PC-9 (cell line): ENCODE data around the gene RALGAPA2. TPM values are rescaled to one million over a fixed set of nuclear protein-coding genes. Genes with fewer than 3 reads are reported as not detected.

ENCODE experiments used
- BruUV-seq: library from RNA; stranded (reverse); fragments of 400-500 nt; replicated peaks from 2 replicates; lab custom pipeline; 2021; lab: Mats Ljungman, UMichigan
- CTCF ChIA-PET: fragments of 300-600 bp; sonication (Branson Sonifier 250); formaldehyde crosslinking; loops from one replicate; lab custom pipeline; 2022; ENCODE audit warnings: antibody characterized with exemption; lab: Charles Lee
- POLR2A ChIA-PET: fragments of 300-600 bp; sonication (Branson Sonifier 250); formaldehyde crosslinking; loops from one replicate; lab custom pipeline; 2022; ENCODE audit warnings: antibody characterized with exemption; ENCODE audit not compliant: unreplicated experiment; lab: Charles Lee
- DNase-seq, 2 experiments: peaks; one replicate each; pipeline versions ENCODE4 v3.0.0 to v3.0.0-alpha.2; 2015 to 2022; ENCODE audit warnings: mixed read lengths in 1 of 2
- H2AFZ ChIP-seq: fragments of 200-600 bp; sonication (generic); 2 replicates; pipeline ENCODE4 v1.8.1; 2017; ENCODE audit warnings: antibody characterized with exemption
- H3F3A ChIP-seq: fragments of 200-600 bp; sonication (generic); 2 replicates; pipeline ENCODE4 v1.8.1; 2017; ENCODE audit warnings: antibody characterized with exemption, mild to moderate bottlenecking, low read depth; ENCODE audit not compliant: insufficient read depth
- H3K27ac ChIP-seq: fragments of 200-600 bp; sonication (generic); 2 replicates; pipeline ENCODE4 v1.6.1; 2016; ENCODE audit warnings: mixed run types
- H3K27me3 ChIP-seq: fragments of 200-600 bp; sonication (generic); 2 replicates; pipeline ENCODE4 v1.6.1; 2016; ENCODE audit warnings: low read depth, mixed run types; ENCODE audit not compliant: insufficient read depth
- H3K36me3 ChIP-seq: fragments of 200-600 bp; sonication (generic); 2 replicates; pipeline ENCODE4 v1.6.1; 2016; ENCODE audit warnings: low read depth, mixed run types
- H3K4me1 ChIP-seq: fragments of 200-600 bp; sonication (generic); replicated peaks from 2 replicates; pipeline ENCODE4 v1.6.1; 2016; ENCODE audit warnings: mixed run types; ENCODE audit not compliant: insufficient read depth
- H3K4me2 ChIP-seq: fragments of 200-600 bp; sonication (generic); 2 replicates; pipeline ENCODE4 v1.6.1; 2017; ENCODE audit warnings: mixed run types
- H3K4me3 ChIP-seq: fragments of 200-600 bp; sonication (generic); 2 replicates; pipeline ENCODE4 v1.6.1; 2016; ENCODE audit warnings: mixed run types
- H3K79me2 ChIP-seq: fragments of 200-600 bp; sonication (generic); 2 replicates; pipeline ENCODE4 v1.6.1; 2017; ENCODE audit warnings: low read depth, mixed run types
- H3K9me2 ChIP-seq: fragments of 200-600 bp; sonication (generic); 2 replicates; pipeline ENCODE4 v1.8.1; 2017; ENCODE audit warnings: mild to moderate bottlenecking; ENCODE audit not compliant: insufficient read depth
- H3K9me3 ChIP-seq: fragments of 200-600 bp; sonication (generic); 2 replicates; pipeline ENCODE4 v1.8.1; 2016; ENCODE audit warnings: low read depth; ENCODE audit not compliant: insufficient read depth
- H4K20me1 ChIP-seq: fragments of 200-600 bp; sonication (generic); 2 replicates; pipeline ENCODE4 v1.8.1; 2017; ENCODE audit not compliant: insufficient read depth
- CTCF ChIP-seq: fragments of 200-600 bp; sonication (generic); conservative IDR thresholded peaks from 2 replicates; pipeline ENCODE4 v1.6.1; 2017; ENCODE audit warnings: mixed run types, antibody characterized with exemption, mild to moderate bottlenecking, moderate library complexity
- EZH2 ChIP-seq: fragments of 200-600 bp; sonication (generic); IDR thresholded peaks from 2 replicates; pipeline ENCODE4 v1.8.0; 2017; ENCODE audit warnings: antibody characterized with exemption, low read depth
- intact Hi-C: fragments of 100-400 bp; cut with micrococcal nuclease; formaldehyde crosslinking; loops from one replicate; pipeline ENCODE4 v1.10.0; 2022; ENCODE audit not compliant: unreplicated experiment
- total RNA-seq: library from RNA; stranded (reverse); gene quantifications from 2 replicates; pipeline ENCODE4 v1.2.3, GENCODE V29; 2021

Gene RALGAPA2
- total RNA-seq, 1 experiment from 2014 or later: 28.7 TPM

GRCh38 chr20:20371083-20371482, 341.4 kb downstream of the RALGAPA2 start:
- TF ChIP-seq CTCF (no peak), EZH2 (no peak)
- Histone ChIP-seq H3K4me2 (no peak overlapping the region), H2AFZ (no peak overlapping the region), H3K9me3 (no peaks in the 10 kb centered on the region), H3K79me2 (no peaks in the 10 kb centered on the region), H3K27me3 (peaks cover 22% of the 10 kb centered on the region), H3K4me1 (no peaks in the 10 kb centered on the region), H3K4me3 (no peak overlapping the region), H4K20me1 (no peaks in the 10 kb centered on the region), H3K36me3 (no peaks in the 10 kb centered on the region), H3K9me2 (no peaks in the 10 kb centered on the region), H3K27ac (no peak overlapping the region), H3F3A (no peaks in the 10 kb centered on the region)
- intact Hi-C loops: no loop called here
- ChIA-PET CTCF (no interaction called here), POLR2A (no interaction called here)
- DNase-seq: no peak
- no TSS peak for BruUV-seq

GRCh38 chr20:20370094-20370575, 342.3 kb downstream of the RALGAPA2 start:
- POLR2A ChIA-PET: no interaction called here
- Histone ChIP-seq H3K4me3 (no peak overlapping the region), H3K9me3 (no peaks in the 10 kb centered on the region), H3K4me2 (no peak overlapping the region), H3F3A (no peaks in the 10 kb centered on the region), H2AFZ (no peak overlapping the region), H3K27ac (no peak overlapping the region), H3K79me2 (no peaks in the 10 kb centered on the region), H4K20me1 (no peaks in the 10 kb centered on the region), H3K4me1 (no peaks in the 10 kb centered on the region), H3K36me3 (no peaks in the 10 kb centered on the region), H3K27me3 (peaks cover 19% of the 10 kb centered on the region), H3K9me2 (no peaks in the 10 kb centered on the region)
- intact Hi-C loops: no loop called here
- BruUV-seq: no TSS peak
- TF ChIP-seq CTCF: no peak
- TF ChIP-seq EZH2: no peak
- CTCF ChIA-PET: no interaction called here
- DNase-seq: no peak

- H3K4me3 ChIP-seq: no peak overlapping the region
- H3K9me2 ChIP-seq: no peaks in the 10 kb centered on the region
- H3K4me2 ChIP-seq: no peak overlapping the region
- no peaks in the 10 kb centered on the region for H3K9me3 ChIP-seq
- H3K79me2 ChIP-seq: no peaks in the 10 kb centered on the region
- H2AFZ ChIP-seq: no peak overlapping the region
- no peaks in the 10 kb centered on the region for H3K4me1 ChIP-seq
- intact Hi-C loops: no loop called here
- H3K27me3 ChIP-seq: peaks cover 12% of the 10 kb centered on the region
- no TSS peak for BruUV-seq
- no peaks in the 10 kb centered on the region for H3F3A ChIP-seq
- POLR2A ChIA-PET: no interaction called here
- no peaks in the 10 kb centered on the region for H3K36me3 ChIP-seq
- TF ChIP-seq CTCF (no peak), EZH2 (no peak)
- CTCF ChIA-PET: no interaction called here
- DNase-seq: no peak
- H3K27ac ChIP-seq: no peak overlapping the region
- H4K20me1 ChIP-seq: no peaks in the 10 kb centered on the region
Measured at GRCh38 chr20:20369250-20370093, 343.0 kb downstream of the RALGAPA2 start.
